HEK293 (cell line): ENCODE results near the gene TCF12.

Source experiments
- BCL11A ChIP-seq: fragments of 450-650 bp; formaldehyde crosslinking; IDR thresholded peaks from 2 replicates; pipeline ENCODE4 v1.5.1; 2016; ENCODE audit warnings: low read depth, missing biosample characterization, missing genetic modification characterization
- HOXC10 ChIP-seq: sonication (generic); formaldehyde crosslinking; IDR thresholded peaks from 2 replicates; pipeline ENCODE4 v1.8.1; 2023; ENCODE audit warnings: mild to moderate bottlenecking, missing genetic modification reagents
- KLF10 ChIP-seq: fragments of 450-650 bp; IDR thresholded peaks from 2 replicates; pipeline ENCODE4 v1.5.1; 2018; ENCODE audit warnings: missing biosample characterization, mild to moderate bottlenecking, missing genetic modification characterization
- RBAK ChIP-seq: fragments of 450-650 bp; formaldehyde crosslinking; IDR thresholded peaks from 2 replicates; pipeline ENCODE4 v1.5.1; 2016; ENCODE audit warnings: missing biosample characterization, missing genetic modification characterization
- SP3 ChIP-seq: fragments of 450-650 bp; formaldehyde crosslinking; IDR thresholded peaks from 2 replicates; pipeline ENCODE4 v1.5.1; 2016; ENCODE audit warnings: missing biosample characterization, missing genetic modification characterization
- ZBTB20 ChIP-seq: fragments of 450-650 bp; formaldehyde crosslinking; IDR thresholded peaks from 2 replicates; pipeline ENCODE4 v1.5.1; 2016; ENCODE audit warnings: missing biosample characterization, missing genetic modification characterization
- ZNF10 ChIP-seq: fragments of 450-650 bp; formaldehyde crosslinking; IDR thresholded peaks from 2 replicates; pipeline ENCODE4 v1.5.1; 2017; ENCODE audit warnings: missing biosample characterization, missing genetic modification characterization
- ZNF146 ChIP-seq: fragments of 450-650 bp; formaldehyde crosslinking; IDR thresholded peaks from 2 replicates; pipeline ENCODE4 v1.5.1; 2016; ENCODE audit warnings: missing biosample characterization, missing genetic modification characterization
- ZNF175 ChIP-seq: fragments of 450-650 bp; formaldehyde crosslinking; IDR thresholded peaks from 2 replicates; pipeline ENCODE4 v1.5.1; 2016; ENCODE audit warnings: missing biosample characterization, missing genetic modification characterization
- ZNF184 ChIP-seq: fragments of 450-650 bp; IDR thresholded peaks from 2 replicates; pipeline ENCODE4 v1.5.1; 2018; ENCODE audit warnings: missing biosample characterization, mild to moderate bottlenecking, missing genetic modification characterization
- ZNF2 ChIP-seq: fragments of 450-650 bp; formaldehyde crosslinking; IDR thresholded peaks from 2 replicates; pipeline ENCODE4 v1.5.1; 2016; ENCODE audit warnings: missing biosample characterization, missing genetic modification characterization
- ZNF211 ChIP-seq: fragments of 450-650 bp; formaldehyde crosslinking; IDR thresholded peaks from 2 replicates; pipeline ENCODE4 v1.5.1; 2016; ENCODE audit warnings: low read depth, missing biosample characterization, missing genetic modification characterization
- ZNF350 ChIP-seq: fragments of 450-650 bp; formaldehyde crosslinking; IDR thresholded peaks from 2 replicates; pipeline ENCODE4 v1.5.0; 2017; ENCODE audit warnings: missing biosample characterization, mild to moderate bottlenecking, missing genetic modification characterization
- ZNF354C ChIP-seq: fragments of 450-650 bp; formaldehyde crosslinking; IDR thresholded peaks from 2 replicates; pipeline ENCODE4 v1.5.1; 2016; ENCODE audit warnings: missing biosample characterization, missing genetic modification characterization, low read depth, borderline replicate concordance
- ZNF394 ChIP-seq: fragments of 450-650 bp; formaldehyde crosslinking; IDR thresholded peaks from 2 replicates; pipeline ENCODE4 v1.5.1; 2016; ENCODE audit warnings: missing biosample characterization, missing genetic modification characterization, mild to moderate bottlenecking, moderate library complexity, borderline replicate concordance
- ZNF426 ChIP-seq: fragments of 450-650 bp; formaldehyde crosslinking; IDR thresholded peaks from 2 replicates; pipeline ENCODE4 v1.5.1; 2017; ENCODE audit warnings: missing biosample characterization, missing genetic modification characterization, mild to moderate bottlenecking, inconsistent platforms, moderate library complexity
- ZNF48 ChIP-seq: fragments of 450-650 bp; formaldehyde crosslinking; IDR thresholded peaks from 2 replicates; pipeline ENCODE4 v1.5.1; 2016; ENCODE audit warnings: missing biosample characterization, missing genetic modification characterization
- ZNF544 ChIP-seq: fragments of 450-650 bp; formaldehyde crosslinking; IDR thresholded peaks from 2 replicates; pipeline ENCODE4 v1.5.0; 2017; ENCODE audit warnings: missing biosample characterization, missing genetic modification characterization
- ZNF555 ChIP-seq: fragments of 450-650 bp; formaldehyde crosslinking; conservative IDR thresholded peaks from 2 replicates; pipeline ENCODE4 v1.5.1; 2017; ENCODE audit warnings: missing biosample characterization, mild to moderate bottlenecking, missing genetic modification characterization, inconsistent platforms
- ZNF558 ChIP-seq: fragments of 450-650 bp; formaldehyde crosslinking; IDR thresholded peaks from 2 replicates; pipeline ENCODE4 v1.5.1; 2016; ENCODE audit warnings: missing biosample characterization, missing genetic modification characterization
- ZNF621 ChIP-seq: fragments of 450-650 bp; formaldehyde crosslinking; IDR thresholded peaks from 2 replicates; pipeline ENCODE4 v1.5.1; 2017; ENCODE audit warnings: missing biosample characterization, missing genetic modification characterization
- ZNF623 ChIP-seq: fragments of 450-650 bp; formaldehyde crosslinking; IDR thresholded peaks from 2 replicates; pipeline ENCODE4 v1.5.1; 2016; ENCODE audit warnings: missing biosample characterization, missing genetic modification characterization
- ZNF624 ChIP-seq: fragments of 450-650 bp; formaldehyde crosslinking; IDR thresholded peaks from 2 replicates; pipeline ENCODE4 v1.5.1; 2017; ENCODE audit warnings: missing biosample characterization, missing genetic modification characterization
- ZNF658 ChIP-seq: fragments of 450-650 bp; formaldehyde crosslinking; IDR thresholded peaks from 2 replicates; pipeline ENCODE4; 2016; ENCODE audit warnings: missing biosample characterization, missing genetic modification characterization
- ZSCAN23 ChIP-seq: fragments of 450-650 bp; formaldehyde crosslinking; IDR thresholded peaks from 2 replicates; pipeline ENCODE4 v1.5.1; 2016; ENCODE audit warnings: missing biosample characterization, missing genetic modification characterization
- ZXDB ChIP-seq: fragments of 450-650 bp; formaldehyde crosslinking; IDR thresholded peaks from 2 replicates; pipeline ENCODE4 v1.5.1; 2016; ENCODE audit warnings: missing biosample characterization, missing genetic modification characterization
- TF ChIP-seq, protein P1 (sequence below): fragments of 450-650 bp; formaldehyde crosslinking; IDR thresholded peaks from 2 replicates; pipeline ENCODE4 v1.5.1; 2017; ENCODE audit warnings: missing biosample characterization, missing genetic modification characterization
- TF ChIP-seq, protein P2 (sequence below): fragments of 450-650 bp; IDR thresholded peaks from 2 replicates; pipeline ENCODE4 v1.5.1; 2018; ENCODE audit warnings: missing biosample characterization, missing genetic modification characterization
- TF ChIP-seq, protein P3 (sequence below): fragments of 450-650 bp; formaldehyde crosslinking; IDR thresholded peaks from 2 replicates; pipeline ENCODE4 v1.5.1; 2016; ENCODE audit warnings: missing biosample characterization, missing genetic modification characterization, borderline replicate concordance
- TF ChIP-seq, protein P4 (sequence below): fragments of 450-650 bp; formaldehyde crosslinking; IDR thresholded peaks from 2 replicates; pipeline ENCODE4 v1.5.1; 2016; ENCODE audit warnings: missing biosample characterization, missing genetic modification characterization

TCF12 gene

DNA sequence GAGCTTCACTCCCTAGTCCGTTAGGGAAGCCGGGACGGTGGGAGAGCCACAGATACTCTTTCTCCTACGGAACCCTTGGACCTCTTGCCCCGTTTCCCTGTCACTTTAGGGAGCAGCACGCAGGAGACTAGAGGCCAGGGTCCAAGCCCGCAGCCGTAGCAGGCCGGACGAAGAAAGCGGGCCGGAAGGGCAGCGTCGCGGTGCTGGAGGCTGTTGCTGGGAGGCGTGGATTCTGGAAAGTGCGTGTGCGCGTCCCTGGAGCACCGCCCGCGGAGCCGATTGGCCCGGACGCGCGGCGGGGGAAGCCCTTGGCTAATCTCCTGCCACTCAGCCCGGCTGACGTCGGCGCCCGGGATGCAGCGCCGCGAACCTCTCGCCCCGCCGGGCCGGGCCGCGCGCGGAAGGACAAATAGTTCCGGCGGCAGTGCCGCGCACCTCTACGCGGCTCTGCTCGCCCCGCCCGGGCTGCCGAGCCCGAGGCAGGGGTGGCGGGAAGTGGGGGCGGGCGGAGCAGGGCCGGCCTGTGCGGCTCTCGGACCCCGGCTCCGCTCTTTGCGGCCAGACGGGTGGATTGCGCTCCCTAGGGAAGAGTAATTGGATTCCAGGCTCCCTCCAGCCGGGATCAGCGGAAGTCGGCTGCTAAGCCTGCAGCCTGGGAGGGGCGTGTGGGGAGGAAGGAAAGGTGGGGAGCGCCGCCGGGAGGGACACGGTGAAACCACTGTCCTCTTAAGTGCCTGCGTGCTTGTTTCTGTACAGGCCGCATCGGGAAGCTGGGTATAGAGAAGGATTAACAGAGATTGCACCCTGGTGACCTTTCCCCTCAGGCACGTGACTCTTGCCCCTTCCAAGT, 31.3 kb upstream of the TCF12 start (continued):
- TF ChIP-seq, protein P1, sequence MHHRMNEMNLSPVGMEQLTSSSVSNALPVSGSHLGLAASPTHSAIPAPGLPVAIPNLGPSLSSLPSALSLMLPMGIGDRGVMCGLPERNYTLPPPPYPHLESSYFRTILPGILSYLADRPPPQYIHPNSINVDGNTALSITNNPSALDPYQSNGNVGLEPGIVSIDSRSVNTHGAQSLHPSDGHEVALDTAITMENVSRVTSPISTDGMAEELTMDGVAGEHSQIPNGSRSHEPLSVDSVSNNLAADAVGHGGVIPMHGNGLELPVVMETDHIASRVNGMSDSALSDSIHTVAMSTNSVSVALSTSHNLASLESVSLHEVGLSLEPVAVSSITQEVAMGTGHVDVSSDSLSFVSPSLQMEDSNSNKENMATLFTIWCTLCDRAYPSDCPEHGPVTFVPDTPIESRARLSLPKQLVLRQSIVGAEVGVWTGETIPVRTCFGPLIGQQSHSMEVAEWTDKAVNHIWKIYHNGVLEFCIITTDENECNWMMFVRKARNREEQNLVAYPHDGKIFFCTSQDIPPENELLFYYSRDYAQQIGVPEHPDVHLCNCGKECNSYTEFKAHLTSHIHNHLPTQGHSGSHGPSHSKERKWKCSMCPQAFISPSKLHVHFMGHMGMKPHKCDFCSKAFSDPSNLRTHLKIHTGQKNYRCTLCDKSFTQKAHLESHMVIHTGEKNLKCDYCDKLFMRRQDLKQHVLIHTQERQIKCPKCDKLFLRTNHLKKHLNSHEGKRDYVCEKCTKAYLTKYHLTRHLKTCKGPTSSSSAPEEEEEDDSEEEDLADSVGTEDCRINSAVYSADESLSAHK (tag by site-specific recombination): 0 out of 2 replicates have a peak, but pooled peaks have one; percentile 14
- TF ChIP-seq ZNF350 (tag by site-specific recombination): peak; percentile 65; the same call in 1 of the 2 replicates
- no peak for TF ChIP-seq ZNF175
- TF ChIP-seq ZSCAN23 (tag by site-specific recombination): no peak
- no peak for TF ChIP-seq ZNF658 (tag by site-specific recombination)
- no peak for TF ChIP-seq ZNF48 (tag by site-specific recombination)
- TF ChIP-seq ZNF2: no peak
- no peak for TF ChIP-seq ZNF211 (tag by site-specific recombination)
- no peak for TF ChIP-seq RBAK (tag by site-specific recombination)
- TF ChIP-seq, protein P2, sequence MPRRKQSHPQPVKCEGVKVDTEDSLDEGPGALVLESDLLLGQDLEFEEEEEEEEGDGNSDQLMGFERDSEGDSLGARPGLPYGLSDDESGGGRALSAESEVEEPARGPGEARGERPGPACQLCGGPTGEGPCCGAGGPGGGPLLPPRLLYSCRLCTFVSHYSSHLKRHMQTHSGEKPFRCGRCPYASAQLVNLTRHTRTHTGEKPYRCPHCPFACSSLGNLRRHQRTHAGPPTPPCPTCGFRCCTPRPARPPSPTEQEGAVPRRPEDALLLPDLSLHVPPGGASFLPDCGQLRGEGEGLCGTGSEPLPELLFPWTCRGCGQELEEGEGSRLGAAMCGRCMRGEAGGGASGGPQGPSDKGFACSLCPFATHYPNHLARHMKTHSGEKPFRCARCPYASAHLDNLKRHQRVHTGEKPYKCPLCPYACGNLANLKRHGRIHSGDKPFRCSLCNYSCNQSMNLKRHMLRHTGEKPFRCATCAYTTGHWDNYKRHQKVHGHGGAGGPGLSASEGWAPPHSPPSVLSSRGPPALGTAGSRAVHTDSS (tag by site-specific recombination): no peak
- TF ChIP-seq ZNF354C (tag by site-specific recombination): no peak
- peak; percentile 20; the same call in 1 of the 2 replicates for TF ChIP-seq ZNF146 (tag by site-specific recombination)
- no peak for TF ChIP-seq ZNF558 (tag by site-specific recombination)
- no peak for TF ChIP-seq ZNF10 (tag by site-specific recombination)
- peak; percentile 69 for TF ChIP-seq ZXDB (tag by site-specific recombination)
- 0 out of 2 replicates have a peak, but pooled peaks have one; percentile 68 for TF ChIP-seq KLF10
- TF ChIP-seq, protein P3, sequence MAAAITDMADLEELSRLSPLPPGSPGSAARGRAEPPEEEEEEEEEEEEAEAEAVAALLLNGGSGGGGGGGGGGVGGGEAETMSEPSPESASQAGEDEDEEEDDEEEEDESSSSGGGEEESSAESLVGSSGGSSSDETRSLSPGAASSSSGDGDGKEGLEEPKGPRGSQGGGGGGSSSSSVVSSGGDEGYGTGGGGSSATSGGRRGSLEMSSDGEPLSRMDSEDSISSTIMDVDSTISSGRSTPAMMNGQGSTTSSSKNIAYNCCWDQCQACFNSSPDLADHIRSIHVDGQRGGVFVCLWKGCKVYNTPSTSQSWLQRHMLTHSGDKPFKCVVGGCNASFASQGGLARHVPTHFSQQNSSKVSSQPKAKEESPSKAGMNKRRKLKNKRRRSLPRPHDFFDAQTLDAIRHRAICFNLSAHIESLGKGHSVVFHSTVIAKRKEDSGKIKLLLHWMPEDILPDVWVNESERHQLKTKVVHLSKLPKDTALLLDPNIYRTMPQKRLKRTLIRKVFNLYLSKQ: no peak
- no peak for TF ChIP-seq ZNF426 (tag by site-specific recombination)
- 0 out of 2 replicates have a peak, but pooled peaks have one; percentile 22 for TF ChIP-seq HOXC10
- no peak for TF ChIP-seq ZNF555 (tag by site-specific recombination)
- no peak for TF ChIP-seq ZNF544 (tag by site-specific recombination)
- TF ChIP-seq ZNF621 (tag by site-specific recombination): no peak
- TF ChIP-seq ZNF394 (tag by site-specific recombination): no peak; the same call in 1 of the 2 replicates
- TF ChIP-seq ZNF184: 0 out of 2 replicates have a peak, but pooled peaks have one; percentile 54
- TF ChIP-seq, protein P4, sequence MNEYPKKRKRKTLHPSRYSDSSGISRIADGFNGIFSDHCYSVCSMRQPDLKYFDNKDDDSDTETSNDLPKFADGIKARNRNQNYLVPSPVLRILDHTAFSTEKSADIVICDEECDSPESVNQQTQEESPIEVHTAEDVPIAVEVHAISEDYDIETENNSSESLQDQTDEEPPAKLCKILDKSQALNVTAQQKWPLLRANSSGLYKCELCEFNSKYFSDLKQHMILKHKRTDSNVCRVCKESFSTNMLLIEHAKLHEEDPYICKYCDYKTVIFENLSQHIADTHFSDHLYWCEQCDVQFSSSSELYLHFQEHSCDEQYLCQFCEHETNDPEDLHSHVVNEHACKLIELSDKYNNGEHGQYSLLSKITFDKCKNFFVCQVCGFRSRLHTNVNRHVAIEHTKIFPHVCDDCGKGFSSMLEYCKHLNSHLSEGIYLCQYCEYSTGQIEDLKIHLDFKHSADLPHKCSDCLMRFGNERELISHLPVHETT: no peak
- peak; percentile 88 for TF ChIP-seq ZBTB20 (tag by site-specific recombination)
- TF ChIP-seq SP3 (tag by site-specific recombination): peak; percentile 68
- no peak for TF ChIP-seq BCL11A (tag by site-specific recombination)
- no peak for TF ChIP-seq ZNF624
- no peak for TF ChIP-seq ZNF623 (tag by site-specific recombination)
